ENCODE measurements around the gene ALDH1L1.

ALDH1L1 gene

DNA sequence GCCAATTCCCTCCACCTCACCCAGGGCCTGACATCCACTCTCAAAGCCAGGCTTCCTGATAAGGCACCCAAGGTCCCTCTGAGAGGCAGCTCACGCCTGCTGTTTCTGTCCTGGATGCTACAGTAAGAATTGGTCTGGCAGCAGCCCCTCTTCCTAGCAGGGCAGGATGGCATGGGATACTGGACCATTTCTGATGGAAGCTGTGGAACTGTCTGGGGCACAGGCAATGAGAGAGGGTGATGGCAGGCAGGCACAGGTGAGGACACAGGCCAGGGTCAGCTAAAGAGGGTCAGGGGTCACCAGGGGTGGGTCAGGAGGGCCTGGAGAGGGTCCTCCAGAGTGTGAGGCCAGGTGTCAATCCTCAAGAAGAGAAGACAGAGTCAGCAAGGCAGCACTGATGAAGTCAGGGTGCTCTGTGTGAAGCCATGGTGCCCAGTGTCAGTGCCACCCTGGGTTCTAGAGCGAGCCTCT, 54.6 kb downstream of the ALDH1L1 start:
- H3K4me1 ChIP-seq (ENCODE audit: control insufficient read depth, insufficient read depth, low read length) = peaks cover 13% of the 10 kb centered on the region
- no peaks in the 10 kb centered on the region for H3K27me3 ChIP-seq (ENCODE audit: control insufficient read depth, insufficient read depth, low read length)
- no peak overlapping the region for H3K27ac ChIP-seq (ENCODE audit: low read depth, low read length)
- no peaks in the 10 kb centered on the region for H3K36me3 ChIP-seq (ENCODE audit: control insufficient read depth, insufficient read depth, low read length)
- H3K9me3 ChIP-seq (ENCODE audit: control insufficient read depth, insufficient read depth, low read depth, low read length) = no peaks in the 10 kb centered on the region
- H3K9ac ChIP-seq (ENCODE audit: low read length) = no peak overlapping the region
- no peak overlapping the region for H3K4me3 ChIP-seq (ENCODE audit: low read depth, low read length)

DNA sequence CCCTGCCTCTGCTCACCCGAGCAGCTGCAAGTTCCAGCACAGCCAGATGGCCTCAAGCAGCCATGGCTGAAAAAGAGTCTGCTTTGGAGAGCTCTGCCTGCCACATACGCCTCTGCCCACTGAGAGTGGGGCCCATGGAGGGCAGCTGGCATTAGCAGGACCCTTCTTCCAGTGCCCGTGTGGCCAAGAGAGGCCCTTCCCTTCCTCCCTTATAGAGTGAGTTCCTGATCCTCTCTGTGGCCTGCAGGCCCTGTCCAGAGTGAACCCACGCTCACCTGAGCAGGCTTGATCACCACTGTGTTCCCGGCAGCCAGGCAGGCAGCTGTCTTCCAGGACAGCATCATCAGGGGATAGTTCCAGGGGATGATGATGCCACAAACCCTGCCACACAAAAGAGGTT, 55.0 kb downstream of the ALDH1L1 start:
- Histone ChIP-seq H3K9ac (ENCODE audit: low read length) (no peak overlapping the region), H3K4me1 (ENCODE audit: control insufficient read depth, insufficient read depth, low read length) (peaks cover 13% of the 10 kb centered on the region), H3K36me3 (ENCODE audit: control insufficient read depth, insufficient read depth, low read length) (no peaks in the 10 kb centered on the region), H3K27me3 (ENCODE audit: control insufficient read depth, insufficient read depth, low read length) (no peaks in the 10 kb centered on the region), H3K9me3 (ENCODE audit: control insufficient read depth, insufficient read depth, low read depth, low read length) (no peaks in the 10 kb centered on the region), H3K27ac (ENCODE audit: low read depth, low read length) (no peak overlapping the region), H3K4me3 (ENCODE audit: low read depth, low read length) (no peak overlapping the region)

DNA sequence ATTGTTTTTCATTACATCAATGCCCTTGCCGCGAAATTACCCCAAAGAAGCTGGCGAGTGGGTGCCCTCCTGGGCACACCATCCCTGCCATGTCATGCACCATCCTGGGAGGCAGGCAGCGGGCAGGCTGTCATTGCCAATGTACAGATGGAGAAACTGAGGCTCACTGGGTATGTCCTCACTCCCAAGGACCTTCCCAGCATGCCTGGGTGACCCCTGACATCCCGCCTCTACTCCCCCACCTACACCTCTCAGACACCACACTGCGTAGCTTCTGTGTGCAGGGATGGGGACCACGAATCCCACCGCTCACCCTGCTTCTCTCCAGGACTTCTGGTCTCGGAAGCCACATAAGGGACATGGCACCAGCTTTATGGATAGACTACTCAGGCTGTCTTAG, 55.5 kb downstream of the ALDH1L1 start:
- Histone ChIP-seq H3K36me3 (ENCODE audit: control insufficient read depth, insufficient read depth, low read length) (no peaks in the 10 kb centered on the region), H3K27ac (ENCODE audit: low read depth, low read length) (no peak overlapping the region), H3K9ac (ENCODE audit: low read length) (no peak overlapping the region), H3K4me1 (ENCODE audit: control insufficient read depth, insufficient read depth, low read length) (peaks cover 13% of the 10 kb centered on the region), H3K4me3 (ENCODE audit: low read depth, low read length) (no peak overlapping the region), H3K27me3 (ENCODE audit: control insufficient read depth, insufficient read depth, low read length) (no peaks in the 10 kb centered on the region), H3K9me3 (ENCODE audit: control insufficient read depth, insufficient read depth, low read depth, low read length) (no peaks in the 10 kb centered on the region)

DNA sequence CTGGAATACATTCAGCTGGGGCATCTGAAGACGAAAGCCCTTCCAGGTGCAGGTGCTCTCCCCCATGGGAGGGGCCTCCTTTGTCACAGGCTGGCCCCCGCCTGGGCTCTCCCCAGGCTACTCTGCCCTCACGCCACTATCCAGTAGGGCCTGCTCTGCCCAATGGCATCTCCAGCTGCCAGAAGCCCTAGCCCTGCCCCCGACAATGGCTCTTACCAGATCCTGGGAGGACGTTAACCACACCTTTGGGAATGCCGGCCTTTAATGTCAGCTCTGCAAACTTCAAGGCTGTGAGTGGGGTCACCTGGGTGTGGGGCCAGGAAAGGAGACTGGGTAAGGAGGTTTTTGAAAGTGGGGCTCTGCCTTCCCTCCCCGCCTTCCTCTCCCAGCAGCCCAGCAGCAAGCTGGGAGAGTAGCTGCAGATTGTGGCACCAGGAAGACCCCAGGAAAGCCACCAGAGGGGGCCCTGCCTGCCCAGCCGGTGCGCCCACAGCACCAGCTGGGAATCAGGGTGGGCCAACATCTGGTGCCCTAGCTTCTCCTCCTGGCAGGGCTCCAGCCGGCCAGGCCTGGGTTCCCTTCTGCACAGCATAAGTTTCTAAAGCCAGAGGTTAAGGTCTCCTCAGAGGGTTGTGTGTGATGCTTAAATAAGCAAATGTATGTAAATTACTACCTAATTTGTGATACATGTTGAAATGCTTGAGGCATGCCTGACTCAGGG, 56.1 kb downstream of the ALDH1L1 start:
- no peaks in the 10 kb centered on the region for H3K9me3 ChIP-seq (ENCODE audit: control insufficient read depth, insufficient read depth, low read depth, low read length)
- H3K4me3 ChIP-seq (ENCODE audit: low read depth, low read length) = no peak overlapping the region
- no peaks in the 10 kb centered on the region for H3K27me3 ChIP-seq (ENCODE audit: control insufficient read depth, insufficient read depth, low read length)
- no peaks in the 10 kb centered on the region for H3K36me3 ChIP-seq (ENCODE audit: control insufficient read depth, insufficient read depth, low read length)
- no peak overlapping the region for H3K9ac ChIP-seq (ENCODE audit: low read length)
- H3K27ac ChIP-seq (ENCODE audit: low read depth, low read length) = no peak overlapping the region
- H3K4me1 ChIP-seq (ENCODE audit: control insufficient read depth, insufficient read depth, low read length) = peaks cover 13% of the 10 kb centered on the region

DNA sequence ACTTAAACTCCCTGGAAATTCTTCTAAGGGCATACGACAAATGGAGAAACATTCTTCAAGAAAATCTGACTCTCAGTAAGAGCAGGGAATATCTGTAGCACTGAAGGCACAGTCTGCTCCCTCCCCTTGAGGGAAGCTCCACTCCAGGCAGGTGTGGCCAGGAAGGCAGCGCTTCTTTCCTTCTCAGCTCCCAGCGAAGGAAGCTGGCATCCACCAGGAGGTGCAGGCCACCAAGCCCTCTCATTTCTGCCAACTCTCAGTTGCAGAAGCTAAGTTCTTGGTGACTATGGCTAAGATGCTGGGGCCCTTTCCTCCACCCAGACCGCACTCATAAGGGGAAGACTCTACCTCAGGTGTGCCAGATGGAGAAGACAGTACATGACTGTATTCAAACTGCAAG, 58.8 kb downstream of the ALDH1L1 start:
- H3K27ac ChIP-seq (ENCODE audit: low read depth, low read length) = no peak overlapping the region
- no peak overlapping the region for H3K9ac ChIP-seq (ENCODE audit: low read length)
- H3K4me1 ChIP-seq (ENCODE audit: control insufficient read depth, insufficient read depth, low read length) = peaks cover 11% of the 10 kb centered on the region
- no peaks in the 10 kb centered on the region for H3K9me3 ChIP-seq (ENCODE audit: control insufficient read depth, insufficient read depth, low read depth, low read length)
- no peaks in the 10 kb centered on the region for H3K27me3 ChIP-seq (ENCODE audit: control insufficient read depth, insufficient read depth, low read length)
- H3K4me3 ChIP-seq (ENCODE audit: low read depth, low read length) = no peak overlapping the region
- no peaks in the 10 kb centered on the region for H3K36me3 ChIP-seq (ENCODE audit: control insufficient read depth, insufficient read depth, low read length)

DNA sequence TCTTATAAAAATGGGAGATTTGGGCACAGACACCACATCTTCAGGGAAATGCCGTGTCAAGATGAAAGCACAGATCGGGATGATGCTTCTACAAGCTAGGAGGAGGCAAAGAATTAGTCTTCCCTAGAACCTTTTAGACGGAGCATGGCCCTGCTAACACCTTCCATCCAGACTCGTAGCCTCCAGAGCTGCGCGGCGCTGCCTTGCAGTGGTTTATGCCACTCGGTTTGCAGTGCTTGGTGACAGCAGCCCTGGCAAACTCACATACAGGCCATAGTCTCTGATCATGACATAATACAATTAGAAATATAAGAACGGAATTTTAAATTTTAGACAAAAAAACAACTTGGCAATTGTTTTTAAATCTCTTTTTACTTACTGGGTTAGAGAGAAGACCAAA, 59.3 kb downstream of the ALDH1L1 start:
- no peaks in the 10 kb centered on the region for H3K27me3 ChIP-seq (ENCODE audit: control insufficient read depth, insufficient read depth, low read length)
- no peaks in the 10 kb centered on the region for H3K36me3 ChIP-seq (ENCODE audit: control insufficient read depth, insufficient read depth, low read length)
- no peak overlapping the region for H3K27ac ChIP-seq (ENCODE audit: low read depth, low read length)
- no peak overlapping the region for H3K4me3 ChIP-seq (ENCODE audit: low read depth, low read length)
- H3K9ac ChIP-seq (ENCODE audit: low read length) = no peak overlapping the region
- no peaks in the 10 kb centered on the region for H3K9me3 ChIP-seq (ENCODE audit: control insufficient read depth, insufficient read depth, low read depth, low read length)
- H3K4me1 ChIP-seq (ENCODE audit: control insufficient read depth, insufficient read depth, low read length) = peaks cover 8% of the 10 kb centered on the region

DNA sequence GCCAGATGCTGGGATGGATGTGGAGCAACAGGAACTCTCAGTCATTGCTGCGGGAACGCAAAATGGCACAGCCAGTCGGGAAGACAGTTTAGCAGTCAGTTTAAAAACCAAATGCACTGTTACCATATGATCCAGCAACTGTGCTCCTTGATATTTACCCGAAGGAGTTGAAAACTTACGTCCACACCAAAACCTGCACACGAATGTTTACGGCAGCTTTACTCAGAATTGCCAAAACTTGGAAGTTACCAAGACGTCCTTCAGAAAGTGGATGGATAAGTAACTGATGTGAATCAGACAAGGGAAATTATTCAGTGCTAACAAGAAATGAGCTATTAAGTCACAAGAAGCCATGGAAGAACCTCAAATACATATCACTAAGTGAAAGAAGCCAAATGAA, 60.4 kb downstream of the ALDH1L1 start:
- Histone ChIP-seq H3K36me3 (ENCODE audit: control insufficient read depth, insufficient read depth, low read length) (no peaks in the 10 kb centered on the region), H3K9me3 (ENCODE audit: control insufficient read depth, insufficient read depth, low read depth, low read length) (no peaks in the 10 kb centered on the region), H3K27me3 (ENCODE audit: control insufficient read depth, insufficient read depth, low read length) (no peaks in the 10 kb centered on the region)

DNA sequence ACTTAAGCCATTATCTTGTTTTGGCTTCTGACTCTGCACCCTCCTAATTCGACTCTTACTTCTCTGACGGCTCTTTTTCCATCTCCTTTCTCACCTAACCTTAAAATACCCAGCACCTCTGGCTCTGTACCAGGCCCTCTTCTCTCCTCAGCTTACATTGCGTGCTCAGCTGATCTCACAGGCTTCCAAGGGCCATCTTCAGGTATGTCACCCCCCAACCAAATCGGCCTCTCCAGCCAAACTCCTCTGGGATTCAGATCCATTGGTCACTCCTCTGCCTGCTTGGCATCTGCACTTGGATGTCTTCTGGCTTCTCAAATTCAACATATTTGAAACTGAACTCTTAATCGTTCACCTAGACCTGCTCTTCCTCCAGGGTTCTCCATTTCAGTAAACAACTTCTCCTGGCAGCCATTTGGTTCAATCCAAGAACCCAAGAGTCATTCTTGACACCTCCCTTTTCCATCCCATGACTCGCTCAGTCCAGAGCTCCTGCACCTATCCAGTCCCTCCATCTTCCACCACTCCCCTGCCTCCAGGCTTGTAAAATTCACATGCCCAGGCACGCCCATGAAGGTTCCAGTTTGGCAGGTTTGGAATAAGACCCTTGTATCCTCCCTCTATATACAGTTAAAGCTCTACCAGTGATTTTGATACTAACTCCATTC, 61.2 kb downstream of the ALDH1L1 start:
- Histone ChIP-seq H3K4me3 (ENCODE audit: low read depth, low read length) (no peak overlapping the region), H3K36me3 (ENCODE audit: control insufficient read depth, insufficient read depth, low read length) (no peaks in the 10 kb centered on the region), H3K9me3 (ENCODE audit: control insufficient read depth, insufficient read depth, low read depth, low read length) (no peaks in the 10 kb centered on the region), H3K27me3 (ENCODE audit: control insufficient read depth, insufficient read depth, low read length) (no peaks in the 10 kb centered on the region), H3K27ac (ENCODE audit: low read depth, low read length) (no peak overlapping the region), H3K4me1 (ENCODE audit: control insufficient read depth, insufficient read depth, low read length) (peaks cover 5% of the 10 kb centered on the region), H3K9ac (ENCODE audit: low read length) (no peak overlapping the region)

More for the DNA sequence above, 60.4 kb downstream of the ALDH1L1 start:
- no peak overlapping the region for H3K4me3 ChIP-seq (ENCODE audit: low read depth, low read length)
- H3K4me1 ChIP-seq (ENCODE audit: control insufficient read depth, insufficient read depth, low read length) = peaks cover 8% of the 10 kb centered on the region
- H3K27ac ChIP-seq (ENCODE audit: low read depth, low read length) = no peak overlapping the region
- no peak overlapping the region for H3K9ac ChIP-seq (ENCODE audit: low read length)

DNA sequence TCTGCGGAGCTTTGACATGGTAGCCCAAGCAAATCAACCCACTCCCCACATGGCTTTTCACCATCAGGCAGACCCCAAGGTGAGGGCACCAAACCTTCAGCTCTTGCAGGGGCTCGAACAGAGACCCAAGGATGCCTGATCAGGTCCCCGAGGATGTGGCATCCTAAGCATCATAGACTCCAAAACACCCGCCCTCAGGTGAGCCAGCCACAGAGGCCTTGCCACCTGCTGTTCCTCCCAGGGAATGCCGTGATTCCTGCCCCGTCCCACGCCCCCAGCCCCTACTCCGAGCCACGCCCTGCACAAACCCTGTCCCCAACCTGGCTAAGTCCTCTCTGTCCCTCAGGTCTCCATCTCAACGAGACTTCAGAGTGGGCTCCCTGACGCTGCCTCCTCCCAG, 61.8 kb downstream of the ALDH1L1 start:
- no peaks in the 10 kb centered on the region for H3K9me3 ChIP-seq (ENCODE audit: control insufficient read depth, insufficient read depth, low read depth, low read length)
- no peaks in the 10 kb centered on the region for H3K27me3 ChIP-seq (ENCODE audit: control insufficient read depth, insufficient read depth, low read length)
- no peak overlapping the region for H3K27ac ChIP-seq (ENCODE audit: low read depth, low read length)
- no peaks in the 10 kb centered on the region for H3K4me1 ChIP-seq (ENCODE audit: control insufficient read depth, insufficient read depth, low read length)
- no peaks in the 10 kb centered on the region for H3K36me3 ChIP-seq (ENCODE audit: control insufficient read depth, insufficient read depth, low read length)
- H3K9ac ChIP-seq (ENCODE audit: low read length) = no peak overlapping the region
- H3K4me3 ChIP-seq (ENCODE audit: low read depth, low read length) = no peak overlapping the region

DNA sequence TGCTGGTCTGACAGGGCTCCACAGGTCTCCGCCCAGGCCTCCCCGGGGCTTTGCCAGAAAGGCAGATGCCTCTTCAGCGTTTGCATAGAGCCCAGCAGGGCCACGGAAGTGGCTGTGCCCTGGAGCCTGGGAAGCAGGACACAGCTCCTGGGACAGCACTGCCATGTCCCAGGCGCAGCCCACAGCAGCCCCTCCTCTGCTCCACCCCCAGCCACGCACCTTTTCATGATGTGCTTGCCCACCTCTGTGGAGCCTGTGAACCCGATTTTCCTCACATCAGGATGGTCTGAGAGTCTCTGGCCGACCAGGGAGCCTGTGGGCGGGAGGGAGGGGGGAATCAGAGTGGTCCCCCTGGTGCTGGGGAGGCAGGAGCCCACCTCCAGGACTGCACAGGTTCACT, 62.6 kb downstream of the ALDH1L1 start:
- Histone ChIP-seq H3K27me3 (ENCODE audit: control insufficient read depth, insufficient read depth, low read length) (no peaks in the 10 kb centered on the region), H3K27ac (ENCODE audit: low read depth, low read length) (no peak overlapping the region), H3K4me1 (ENCODE audit: control insufficient read depth, insufficient read depth, low read length) (no peaks in the 10 kb centered on the region), H3K4me3 (ENCODE audit: low read depth, low read length) (no peak overlapping the region), H3K9ac (ENCODE audit: low read length) (no peak overlapping the region), H3K36me3 (ENCODE audit: control insufficient read depth, insufficient read depth, low read length) (no peaks in the 10 kb centered on the region), H3K9me3 (ENCODE audit: control insufficient read depth, insufficient read depth, low read depth, low read length) (no peaks in the 10 kb centered on the region)

DNA sequence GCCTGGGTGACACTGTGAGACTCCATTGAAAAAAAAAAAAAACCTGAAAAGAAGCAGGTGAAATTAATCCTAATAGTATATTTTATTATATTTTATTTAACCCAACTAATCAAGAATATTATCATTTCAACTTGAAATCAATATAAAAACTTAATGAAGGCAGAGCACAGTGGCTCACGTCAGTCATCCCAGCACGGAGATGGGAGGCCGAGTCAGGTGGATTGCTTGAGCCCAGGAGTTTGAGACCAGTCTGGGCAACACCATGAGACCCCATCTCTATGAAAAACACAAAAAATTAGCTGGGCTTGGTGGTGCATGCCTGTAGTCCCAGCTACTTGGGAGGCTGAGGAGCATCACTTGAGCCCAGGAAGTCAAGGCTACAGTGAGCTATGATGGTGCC, 63.2 kb downstream of the ALDH1L1 start:
- H3K27ac ChIP-seq (ENCODE audit: low read depth, low read length) = no peak overlapping the region
- no peak overlapping the region for H3K9ac ChIP-seq (ENCODE audit: low read length)
- H3K27me3 ChIP-seq (ENCODE audit: control insufficient read depth, insufficient read depth, low read length) = no peaks in the 10 kb centered on the region
- no peaks in the 10 kb centered on the region for H3K9me3 ChIP-seq (ENCODE audit: control insufficient read depth, insufficient read depth, low read depth, low read length)
- no peak overlapping the region for H3K4me3 ChIP-seq (ENCODE audit: low read depth, low read length)
- no peaks in the 10 kb centered on the region for H3K4me1 ChIP-seq (ENCODE audit: control insufficient read depth, insufficient read depth, low read length)
- H3K36me3 ChIP-seq (ENCODE audit: control insufficient read depth, insufficient read depth, low read length) = no peaks in the 10 kb centered on the region

All from HUES6 (cell line).